ENCODE measurements around the gene NPW. TPM values are rescaled to one million over a fixed set of nuclear protein-coding genes. Genes with fewer than 3 reads are reported as not detected.
A peak's percentile ranks its signal among the peaks of the same experiment; 100 is the strongest.

The NPW gene
- total RNA-seq, 4 donors from 2014 or later: 2.8 to 9.1 TPM; not detected in 2

- Histone ChIP-seq H3K27ac (peak overlapping the region in 3 of 4 donors; percentile 70 to 91 (median 84)), H3K9me3 (no peaks in the 10 kb centered on the region), H3K27me3 (no peaks in the 10 kb centered on the region), H3K4me1 (peaks cover 0 to 88% (median 3%) of the 10 kb centered on the region in 4 donors), H3K36me3 (no peaks in the 10 kb centered on the region), H3K4me3 (no peak overlapping the region)
- TF ChIP-seq, protein P1, sequence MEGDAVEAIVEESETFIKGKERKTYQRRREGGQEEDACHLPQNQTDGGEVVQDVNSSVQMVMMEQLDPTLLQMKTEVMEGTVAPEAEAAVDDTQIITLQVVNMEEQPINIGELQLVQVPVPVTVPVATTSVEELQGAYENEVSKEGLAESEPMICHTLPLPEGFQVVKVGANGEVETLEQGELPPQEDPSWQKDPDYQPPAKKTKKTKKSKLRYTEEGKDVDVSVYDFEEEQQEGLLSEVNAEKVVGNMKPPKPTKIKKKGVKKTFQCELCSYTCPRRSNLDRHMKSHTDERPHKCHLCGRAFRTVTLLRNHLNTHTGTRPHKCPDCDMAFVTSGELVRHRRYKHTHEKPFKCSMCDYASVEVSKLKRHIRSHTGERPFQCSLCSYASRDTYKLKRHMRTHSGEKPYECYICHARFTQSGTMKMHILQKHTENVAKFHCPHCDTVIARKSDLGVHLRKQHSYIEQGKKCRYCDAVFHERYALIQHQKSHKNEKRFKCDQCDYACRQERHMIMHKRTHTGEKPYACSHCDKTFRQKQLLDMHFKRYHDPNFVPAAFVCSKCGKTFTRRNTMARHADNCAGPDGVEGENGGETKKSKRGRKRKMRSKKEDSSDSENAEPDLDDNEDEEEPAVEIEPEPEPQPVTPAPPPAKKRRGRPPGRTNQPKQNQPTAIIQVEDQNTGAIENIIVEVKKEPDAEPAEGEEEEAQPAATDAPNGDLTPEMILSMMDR (IDR thresholded peaks at IDR 0.05): no peak
- no peak for TF ChIP-seq POLR2A (IDR thresholded peaks at IDR 0.05)
- DNase-seq: no peak
These were observed 17.5 kb downstream of the NPW start for GRCh38 chr16:2037115-2037514.

- H3K36me3 ChIP-seq: no peaks in the 10 kb centered on the region
- no peak for DNase-seq
- TF ChIP-seq, protein P1 (IDR thresholded peaks at IDR 0.05): no peak
- no peak for TF ChIP-seq POLR2A (IDR thresholded peaks at IDR 0.05)
- H3K4me3 ChIP-seq: peak overlapping the region in 1 of 4 donors; percentile 12
- H3K27me3 ChIP-seq: no peaks in the 10 kb centered on the region
- peak overlapping the region; percentile 70 to 91 (median 78) for H3K27ac ChIP-seq
- peaks cover 0 to 86% (median 3%) of the 10 kb centered on the region in 4 donors for H3K4me1 ChIP-seq
- H3K9me3 ChIP-seq: no peaks in the 10 kb centered on the region
These were observed 18.2 kb downstream of the NPW start for GRCh38 chr16:2037647-2038381.

GRCh38 chr16:2038382-2039231 lies 19.0 kb downstream of the NPW start:
- H3K9me3 ChIP-seq: no peaks in the 10 kb centered on the region
- H3K4me3 ChIP-seq: peak overlapping the region in 2 of 4 donors; percentile 6 to 10
- H3K4me1 ChIP-seq: peaks cover 0 to 88% (median 3%) of the 10 kb centered on the region in 4 donors
- TF ChIP-seq, protein P1 (IDR thresholded peaks at IDR 0.05): no peak
- no peak for TF ChIP-seq POLR2A (IDR thresholded peaks at IDR 0.05)
- H3K36me3 ChIP-seq: no peaks in the 10 kb centered on the region
- no peaks in the 10 kb centered on the region for H3K27me3 ChIP-seq
- peak overlapping the region; percentile 70 to 91 (median 78) for H3K27ac ChIP-seq
- no peak for DNase-seq

GRCh38 chr16:2039274-2040031 lies 19.9 kb downstream of the NPW start:
- Histone ChIP-seq H3K4me1 (peaks cover 0 to 89% (median 3%) of the 10 kb centered on the region in 4 donors), H3K9me3 (no peaks in the 10 kb centered on the region), H3K4me3 (no peak overlapping the region), H3K36me3 (no peaks in the 10 kb centered on the region), H3K27me3 (no peaks in the 10 kb centered on the region), H3K27ac (peak overlapping the region; percentile 70 to 91 (median 78))
- DNase-seq: peak; percentile 32 to 80 (median 71)
- TF ChIP-seq, protein P1 (IDR thresholded peaks at IDR 0.05): no peak
- TF ChIP-seq POLR2A (IDR thresholded peaks at IDR 0.05): no peak

Data from Peyer's patch (tissue), 4 donors.